ENCODE measurements around the gene TSHZ2.
"Not testable (repeated sequence)": the region's sequence is repeated elsewhere in the genome, so short reads cannot be mapped to it uniquely, and the experiment has no call there.

TSHZ2 gene

DNA sequence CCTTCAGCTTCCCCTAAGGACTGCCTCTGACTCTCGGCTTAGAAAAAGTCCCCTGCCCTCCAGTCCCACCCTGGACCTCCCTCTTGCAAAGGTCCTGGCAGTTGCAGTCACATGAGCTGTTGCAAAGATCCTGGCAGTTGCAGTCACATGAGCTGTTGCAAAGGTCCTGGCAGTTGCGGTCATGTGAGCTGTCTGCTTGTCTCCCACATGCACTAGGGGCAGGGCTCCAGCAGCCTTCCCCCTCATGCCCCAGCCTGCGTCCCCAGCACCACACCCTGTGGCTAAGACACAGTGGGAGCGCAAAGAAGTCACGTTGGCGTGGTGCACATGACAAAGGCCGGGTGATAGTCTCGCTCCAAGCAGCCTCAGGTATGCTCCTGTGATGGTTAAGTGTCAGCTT lies 538.5 kb downstream of the TSHZ2 start:
- ChIA-PET CTCF (interaction anchor here (1.8 kb wide), 1 partner anchor 593 kb away, joined by 3 read pairs; no protein-coding TSS in a partner anchor), POLR2A (no interaction called here)
- TF ChIP-seq, protein P1, sequence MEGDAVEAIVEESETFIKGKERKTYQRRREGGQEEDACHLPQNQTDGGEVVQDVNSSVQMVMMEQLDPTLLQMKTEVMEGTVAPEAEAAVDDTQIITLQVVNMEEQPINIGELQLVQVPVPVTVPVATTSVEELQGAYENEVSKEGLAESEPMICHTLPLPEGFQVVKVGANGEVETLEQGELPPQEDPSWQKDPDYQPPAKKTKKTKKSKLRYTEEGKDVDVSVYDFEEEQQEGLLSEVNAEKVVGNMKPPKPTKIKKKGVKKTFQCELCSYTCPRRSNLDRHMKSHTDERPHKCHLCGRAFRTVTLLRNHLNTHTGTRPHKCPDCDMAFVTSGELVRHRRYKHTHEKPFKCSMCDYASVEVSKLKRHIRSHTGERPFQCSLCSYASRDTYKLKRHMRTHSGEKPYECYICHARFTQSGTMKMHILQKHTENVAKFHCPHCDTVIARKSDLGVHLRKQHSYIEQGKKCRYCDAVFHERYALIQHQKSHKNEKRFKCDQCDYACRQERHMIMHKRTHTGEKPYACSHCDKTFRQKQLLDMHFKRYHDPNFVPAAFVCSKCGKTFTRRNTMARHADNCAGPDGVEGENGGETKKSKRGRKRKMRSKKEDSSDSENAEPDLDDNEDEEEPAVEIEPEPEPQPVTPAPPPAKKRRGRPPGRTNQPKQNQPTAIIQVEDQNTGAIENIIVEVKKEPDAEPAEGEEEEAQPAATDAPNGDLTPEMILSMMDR (IDR thresholded peaks at IDR 0.05; ENCODE audit: control extremely low read depth, extremely low read depth, low read depth, missing control alignments): no peak
- DNase-seq (ENCODE audit: extremely low spot score): no peak

DNA sequence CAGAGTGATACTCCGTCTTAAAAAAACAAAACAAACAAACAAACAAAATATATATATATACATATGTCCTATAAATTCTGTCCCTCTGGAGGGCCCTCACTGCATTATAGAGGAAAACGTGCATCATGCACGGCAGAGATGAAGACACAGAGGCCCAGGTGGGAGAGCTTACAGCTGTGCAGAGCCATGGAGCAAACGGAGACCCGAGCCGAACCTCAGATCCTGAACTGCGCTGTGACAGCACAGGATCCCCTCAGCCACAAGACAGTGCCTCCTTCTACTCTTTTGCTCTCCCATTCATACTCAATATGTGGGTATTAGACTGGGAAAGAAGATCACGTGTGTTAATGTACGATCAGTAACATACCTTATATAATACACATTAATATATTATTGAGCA lies 539.9 kb downstream of the TSHZ2 start:
- TF ChIP-seq, protein P1 (IDR thresholded peaks at IDR 0.05; ENCODE audit: control extremely low read depth, extremely low read depth, low read depth, missing control alignments): no peak
- CTCF ChIA-PET: interaction anchor here (1.8 kb wide), 1 partner anchor 36 kb away, joined by 6 read pairs; no protein-coding TSS in a partner anchor
- POLR2A ChIA-PET: no interaction called here
- no peak for DNase-seq (ENCODE audit: extremely low spot score)

DNA sequence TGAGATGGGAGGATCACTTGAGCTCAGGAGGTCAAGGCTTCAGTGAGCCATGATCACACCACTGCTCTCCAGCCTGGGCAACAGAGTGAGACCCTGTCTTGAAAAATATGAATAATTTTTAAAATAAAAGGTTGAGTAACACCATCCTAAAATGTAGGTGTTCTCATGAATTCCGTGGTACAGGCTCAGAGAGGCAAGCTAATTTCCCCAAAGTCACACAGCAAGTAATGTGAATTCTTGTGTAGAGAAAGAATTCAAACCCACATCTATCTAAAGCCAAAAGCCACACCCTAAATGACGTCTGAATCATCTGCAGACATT lies 541.0 kb downstream of the TSHZ2 start:
- ChIA-PET POLR2A (no interaction called here), CTCF (interaction anchor here (0.6 to 1.8 kb wide), 2 partner anchors 35 to 303 kb away, joined by 3 to 6 read pairs; no protein-coding TSS in a partner anchor)
- TF ChIP-seq, protein P1 (IDR thresholded peaks at IDR 0.05; ENCODE audit: control extremely low read depth, extremely low read depth, low read depth, missing control alignments): no peak
- DNase-seq (ENCODE audit: extremely low spot score): no peak

DNA sequence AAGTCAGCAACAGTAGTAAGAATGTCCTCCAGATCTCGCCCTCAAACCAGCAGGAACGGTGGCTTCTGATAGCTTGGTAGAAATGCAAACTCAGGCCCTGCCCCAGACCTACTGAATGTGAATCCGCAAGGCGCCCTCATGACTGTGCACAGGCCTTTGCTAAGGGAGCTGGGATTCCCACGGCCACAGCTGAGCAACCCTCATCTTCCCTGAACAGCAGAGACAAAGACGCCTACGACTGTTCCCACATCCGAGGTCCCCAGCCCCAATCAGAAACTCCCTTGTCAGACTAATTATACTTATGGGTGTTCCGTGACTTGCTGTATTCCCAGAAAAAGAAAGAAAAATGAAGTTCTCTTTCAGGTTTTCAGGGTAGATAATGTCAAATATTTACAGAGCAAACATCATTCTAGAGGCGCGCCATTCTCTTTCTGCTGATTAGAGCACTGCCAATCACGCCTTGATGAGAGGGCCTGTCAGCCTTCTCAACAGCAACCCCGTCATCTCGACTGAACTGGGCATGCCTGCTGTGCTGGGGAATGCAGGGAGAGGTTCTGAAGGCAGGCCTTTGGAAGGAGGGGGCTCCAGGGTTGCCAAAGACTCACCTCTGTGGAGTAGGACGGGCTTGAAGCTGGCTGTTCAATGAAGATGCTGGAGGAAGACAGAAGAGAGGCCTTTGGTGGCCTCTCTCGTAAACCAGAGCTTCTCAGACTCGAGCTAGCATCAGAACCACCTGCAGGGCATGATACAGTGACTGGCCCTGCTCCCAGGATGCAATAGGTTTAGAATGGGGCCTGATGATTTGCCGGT lies 541.5 kb downstream of the TSHZ2 start:
- TF ChIP-seq, protein P1 (IDR thresholded peaks at IDR 0.05; ENCODE audit: control extremely low read depth, extremely low read depth, low read depth, missing control alignments): no peak
- ChIA-PET POLR2A (no interaction called here), CTCF (interaction anchor here (0.6 to 1.8 kb wide), 2 partner anchors 34 to 304 kb away, joined by 3 to 6 read pairs; no protein-coding TSS in a partner anchor)
- no peak for DNase-seq (ENCODE audit: extremely low spot score)

DNA sequence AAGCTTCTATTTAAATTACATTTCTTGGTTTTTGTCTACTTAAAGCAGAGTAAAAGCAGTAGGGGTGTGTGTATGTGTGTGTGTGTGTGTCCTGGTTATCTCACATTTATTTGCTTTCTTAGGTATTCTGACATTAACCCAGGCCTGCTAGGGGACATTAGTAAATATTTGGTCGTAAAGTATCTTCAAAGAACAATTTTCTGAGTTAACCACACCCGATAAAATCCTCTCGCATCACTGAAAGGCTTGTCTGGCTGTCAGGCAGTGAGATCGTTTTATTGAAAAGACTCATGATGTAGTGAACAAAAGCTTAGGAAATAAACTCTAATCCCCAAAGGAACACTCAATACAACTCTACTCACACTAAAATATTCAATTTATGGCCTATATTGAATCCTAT lies 543.6 kb downstream of the TSHZ2 start:
- DNase-seq (ENCODE audit: extremely low spot score): no peak

DNA sequence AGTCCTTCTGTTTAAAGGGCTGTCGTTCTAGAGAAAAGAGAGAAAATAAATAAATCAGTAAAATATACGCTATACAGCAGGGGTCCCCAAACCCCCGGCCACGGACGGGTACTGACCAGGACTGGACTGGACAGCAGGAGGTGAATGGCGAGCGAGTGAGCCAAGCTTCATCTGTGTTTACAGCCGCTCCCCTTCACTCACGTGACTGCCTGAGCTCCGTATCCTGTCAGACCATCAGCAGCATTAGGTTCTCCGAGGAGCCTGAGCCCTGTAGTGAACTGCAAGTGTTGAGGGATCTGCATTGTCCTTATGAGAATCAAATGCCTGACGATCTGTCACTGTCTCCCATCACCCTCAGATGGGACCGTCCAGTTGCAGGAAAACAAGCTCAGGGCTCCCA lies 545.0 kb downstream of the TSHZ2 start:
- CTCF ChIA-PET: interaction anchor here (0.8 kb wide), 1 partner anchor 13 kb away, joined by 3 read pairs; no protein-coding TSS in a partner anchor
- DNase-seq (ENCODE audit: extremely low spot score): no peak
- TF ChIP-seq, protein P1 (IDR thresholded peaks at IDR 0.05; ENCODE audit: control extremely low read depth, extremely low read depth, low read depth, missing control alignments): no peak
- POLR2A ChIA-PET: no interaction called here

More for the DNA sequence above, 543.6 kb downstream of the TSHZ2 start:
- POLR2A ChIA-PET: no interaction called here
- CTCF ChIA-PET: no interaction called here
- TF ChIP-seq, protein P1 (IDR thresholded peaks at IDR 0.05; ENCODE audit: control extremely low read depth, extremely low read depth, low read depth, missing control alignments): no peak

DNA sequence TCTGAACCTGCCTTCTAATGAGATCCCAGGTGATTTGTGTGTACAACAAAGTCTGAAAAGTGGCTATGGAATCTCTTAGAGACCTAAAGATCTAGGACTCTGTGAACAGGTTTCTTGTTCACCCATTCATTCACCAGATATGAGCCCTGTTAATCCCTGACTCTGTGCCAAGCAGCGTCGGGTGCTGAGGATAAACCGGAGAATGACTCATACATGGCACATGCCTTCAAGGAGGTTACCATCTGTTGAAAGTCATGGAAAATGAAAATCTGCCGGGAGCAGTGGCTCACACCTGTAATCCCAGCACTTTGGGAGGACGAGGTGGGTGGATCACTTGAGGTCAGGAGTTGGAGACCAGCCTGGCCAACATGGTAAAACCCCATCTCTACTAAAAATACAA lies 549.3 kb downstream of the TSHZ2 start:
- POLR2A ChIA-PET; CTCF ChIA-PET; DNase-seq (ENCODE audit: extremely low spot score): not testable (repeated sequence)
